ENCODE measurements around the gene LCLAT1. TPM values are rescaled to one million over a fixed set of nuclear protein-coding genes. Genes with fewer than 3 reads are reported as not detected.
A peak's percentile ranks its signal among the peaks of the same experiment; 100 is the strongest.

LCLAT1 gene
- total RNA-seq, 1 experiment from 2014 or later, result 32.9 TPM

- Histone ChIP-seq H3K4ac (ENCODE audit: low read depth, low read length) (no peak overlapping the region), H2BK120ac (ENCODE audit: low read depth, low read length, poor library complexity, severe bottlenecking) (no peak overlapping the region), H4K20me1 (ENCODE audit: control insufficient read depth, insufficient read depth, insufficient read length) (no peaks in the 10 kb centered on the region), H3K79me2 (ENCODE audit: insufficient read depth, low read length) (no peaks in the 10 kb centered on the region), H2BK5ac (ENCODE audit: insufficient read length, low read length) (no peak overlapping the region), H2BK15ac (ENCODE audit: low read depth, low read length) (no peak overlapping the region), H3K56ac (ENCODE audit: insufficient read length, low read depth, low read length) (no peak overlapping the region), H4K8ac (replicated peaks; ENCODE audit: insufficient read length, low read depth, low read length) (no peak overlapping the region), H3K9ac (ENCODE audit: extremely low read depth, insufficient read length, low read length) (no peak overlapping the region), H3K27ac (ENCODE audit: insufficient read length, low read depth, low read length) (no peak overlapping the region), H3K79me1 (ENCODE audit: insufficient read depth, low read depth, low read length, poor library complexity, severe bottlenecking) (no peaks in the 10 kb centered on the region), H3K18ac (ENCODE audit: insufficient read length, low read depth, low read length) (no peak overlapping the region), H3K23me2 (ENCODE audit: insufficient read length, low read depth, low read length, poor library complexity, severe bottlenecking) (no peaks in the 10 kb centered on the region), H3K23ac (ENCODE audit: insufficient read length, low read depth, low read length) (no peak overlapping the region), H2BK12ac (ENCODE audit: insufficient read length, low read depth, low read length) (no peak overlapping the region), H3K4me1 (ENCODE audit: insufficient read depth, low read length) (peaks cover 9% of the 10 kb centered on the region; the same call in 1 of the 2 replicates), H3K9me3 (ENCODE audit: control insufficient read depth, low read depth, low read length) (no peaks in the 10 kb centered on the region), H3K4me2 (ENCODE audit: insufficient read depth, insufficient read length, low read length) (peak overlapping the region; percentile 59), H3K27me3 (ENCODE audit: insufficient read depth, low read length) (no peaks in the 10 kb centered on the region; the same call in 1 of the 2 replicates), H3K14ac (ENCODE audit: insufficient read depth, low read length) (no peak overlapping the region), H2BK20ac (ENCODE audit: low read depth, low read length, poor library complexity, severe bottlenecking) (peak overlapping the region; percentile 90), H2AK5ac (ENCODE audit: insufficient read length, low read length) (no peak overlapping the region), H4K5ac (ENCODE audit: insufficient read length, low read depth, low read length) (no peak overlapping the region), H4K91ac (ENCODE audit: insufficient read length, low read depth, low read length) (no peak overlapping the region), H2AFZ (ENCODE audit: low read length) (no peak overlapping the region), H3T11ph (ENCODE audit: low read length) (no peak overlapping the region)
- Mint-ChIP-seq H3K36me3 (ENCODE audit: insufficient read depth in 1 of 3, low read depth in 3 of 3) (no peaks in the 10 kb centered on the region), H3K9me3 (no peaks in the 10 kb centered on the region), H3K4me1 (peaks cover 20 to 40% of the 10 kb centered on the region in 2 experiments), H3K27me3 (ENCODE audit: low read depth) (peaks cover 55% of the 10 kb centered on the region), H3K27ac (peak overlapping the region in 1 of 3 experiments; percentile 75; a peak in 3 of 7 replicates), H3K4me3 (peak overlapping the region in 1 of 2 experiments; percentile 1; a peak in 1 of 5 replicates)
- DNase-seq, result peak; percentile 51
- TF ChIP-seq CTCF (conservative IDR thresholded peaks at IDR 0.05), result no peak
- WGBS (ENCODE audit: extremely low coverage, insufficient read length, low lambda C conversion rate), result no CpG with 5 or more reads among the region's 8 CpGs
Measured at GRCh38 chr2:30652271-30652915, 205.3 kb downstream of the LCLAT1 start.

Data from H9 (cell line).